HT-29 (cell line): ENCODE measurements around the gene MAPKBP1. TPM values are rescaled to one million over a fixed set of nuclear protein-coding genes. Genes with fewer than 3 reads are reported as not detected.

Experiments
- DNase-seq: peaks from one replicate; pipeline ENCODE4 v3.0.0-alpha.2; 2015; ENCODE audit warnings: low spot score
- total RNA-seq: library from RNA; depleted of rRNA; stranded (reverse); fragments of >200 nt; shearing (Covaris generic); gene quantifications from 2 replicates; pipeline ENCODE4 v1.2.3, GENCODE V29; 2014

The MAPKBP1 gene
- total RNA-seq, 1 experiment from 2014 or later = 15.4 TPM

DNA sequence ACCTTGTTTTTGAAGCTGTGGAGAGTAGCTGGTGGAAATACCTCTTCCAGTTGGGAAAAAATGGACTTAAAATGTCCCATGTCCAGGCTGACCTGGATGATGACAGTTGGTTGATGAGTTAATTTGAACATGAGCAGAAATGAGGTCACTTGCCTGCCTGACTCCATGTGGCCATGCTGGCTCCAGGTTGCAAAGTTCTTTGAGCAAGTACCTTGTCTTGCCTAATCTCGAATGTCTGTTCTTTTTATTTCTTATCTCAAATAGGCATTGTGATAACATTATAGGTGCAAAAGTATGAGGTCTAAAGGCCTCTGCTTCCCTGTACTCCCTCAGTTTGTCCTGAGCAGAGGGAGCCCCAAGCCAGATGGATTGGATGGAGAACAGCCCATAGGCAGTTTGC lies 9.0 kb downstream of the MAPKBP1 start:
- no peak for DNase-seq

DNA sequence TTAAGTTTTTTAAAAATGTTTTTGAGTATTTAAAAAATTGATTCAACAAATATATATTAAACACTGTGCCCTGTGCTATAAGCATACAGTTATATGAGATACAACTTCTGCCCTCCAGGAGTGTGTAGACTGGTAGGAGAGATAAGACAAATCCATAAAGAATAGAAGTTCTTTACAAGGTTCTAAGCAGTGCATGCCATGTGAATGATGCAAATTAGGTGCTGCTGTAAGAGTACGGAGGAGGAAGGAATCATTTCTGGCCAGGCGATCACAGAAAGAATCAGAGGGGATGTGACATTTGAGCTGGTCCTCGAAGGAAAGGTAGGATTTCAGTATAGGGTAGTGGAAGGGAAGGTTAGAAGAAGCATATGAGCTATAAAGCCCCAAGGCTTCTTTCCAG lies 14.0 kb downstream of the MAPKBP1 start:
- DNase-seq = no peak

GRCh38 chr15:41789236-41789635 lies 15.0 kb downstream of the MAPKBP1 start:
- no peak for DNase-seq

DNA sequence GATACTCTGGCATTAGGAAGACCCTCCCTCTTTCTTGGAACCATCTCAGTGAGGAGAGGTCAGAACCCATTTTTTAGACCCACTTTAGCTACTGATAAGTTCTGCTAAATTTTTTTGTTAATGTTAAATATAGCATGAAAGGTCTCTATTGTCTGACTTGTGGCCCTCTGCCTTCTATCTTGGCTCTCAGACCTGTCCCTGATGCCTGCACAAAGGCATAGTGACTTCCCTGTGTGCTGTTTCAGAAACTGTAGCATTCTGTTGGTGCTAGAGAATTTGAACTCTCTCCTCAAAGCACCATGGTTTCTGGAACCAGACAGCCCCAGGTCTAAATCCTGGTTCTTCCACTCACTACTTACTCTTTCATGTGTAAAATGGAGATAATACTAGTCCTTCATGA lies 15.4 kb downstream of the MAPKBP1 start:
- no peak for DNase-seq

GRCh38 chr15:41790169-41790568 lies 15.9 kb downstream of the MAPKBP1 start:
- DNase-seq = no peak

DNA sequence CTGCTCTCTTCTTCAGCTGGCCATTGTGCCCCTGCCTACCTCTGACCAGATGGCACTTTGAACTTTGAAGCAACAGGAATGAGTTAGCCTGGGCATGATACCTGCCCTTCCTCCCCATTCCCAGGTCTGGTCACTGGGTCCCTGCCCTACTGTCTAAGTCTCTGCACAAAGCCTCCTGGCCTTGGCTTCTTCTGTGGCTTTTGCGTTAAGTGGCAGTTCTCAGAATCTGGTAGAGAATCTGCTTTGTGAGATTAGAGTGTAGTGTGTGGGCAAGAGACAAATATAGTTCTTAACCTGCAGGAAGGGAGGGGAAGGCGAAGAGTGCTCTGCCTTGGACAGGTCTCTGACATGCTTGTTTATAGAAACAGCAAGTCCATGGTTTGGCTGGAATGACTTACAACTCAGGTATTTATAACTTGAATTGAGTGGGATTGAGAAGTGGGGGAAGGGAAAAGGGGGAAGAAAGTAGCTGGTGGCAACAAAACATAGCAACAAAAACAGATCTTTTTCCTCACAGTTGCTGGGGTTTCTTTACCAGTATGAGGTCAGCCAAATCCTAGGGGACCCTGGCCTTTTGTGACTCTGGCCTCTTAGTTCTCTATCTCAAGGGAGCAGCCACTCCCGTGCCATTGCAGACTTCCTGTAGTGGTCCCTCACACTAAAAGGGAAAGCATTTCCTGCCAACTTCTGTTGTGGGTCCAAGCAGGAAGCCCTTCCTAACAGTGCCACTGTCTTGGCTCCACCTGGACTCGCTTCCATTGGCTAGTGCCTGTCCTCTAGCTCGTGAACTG lies 16.7 kb downstream of the MAPKBP1 start:
- DNase-seq = peak; percentile 49

DNA sequence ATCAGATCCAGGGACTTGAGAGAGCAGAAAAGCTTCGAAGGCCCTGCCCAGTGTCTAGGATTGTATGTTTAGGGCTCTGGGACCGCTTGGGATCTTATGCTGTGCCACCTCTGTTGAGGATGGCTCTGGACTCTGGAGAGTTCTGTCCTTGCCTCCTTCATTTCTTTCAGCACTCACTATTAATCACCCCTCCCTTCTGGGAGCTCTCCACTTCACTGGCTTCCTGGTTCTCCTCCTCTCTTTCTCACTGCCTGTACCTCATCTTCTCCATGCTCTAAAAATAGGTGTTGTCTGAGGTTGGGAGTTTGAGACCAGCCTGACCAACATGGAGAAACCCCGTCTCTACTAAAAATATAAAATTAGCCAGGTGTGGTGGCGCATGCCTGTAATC lies 17.3 kb downstream of the MAPKBP1 start:
- no peak for DNase-seq

DNA sequence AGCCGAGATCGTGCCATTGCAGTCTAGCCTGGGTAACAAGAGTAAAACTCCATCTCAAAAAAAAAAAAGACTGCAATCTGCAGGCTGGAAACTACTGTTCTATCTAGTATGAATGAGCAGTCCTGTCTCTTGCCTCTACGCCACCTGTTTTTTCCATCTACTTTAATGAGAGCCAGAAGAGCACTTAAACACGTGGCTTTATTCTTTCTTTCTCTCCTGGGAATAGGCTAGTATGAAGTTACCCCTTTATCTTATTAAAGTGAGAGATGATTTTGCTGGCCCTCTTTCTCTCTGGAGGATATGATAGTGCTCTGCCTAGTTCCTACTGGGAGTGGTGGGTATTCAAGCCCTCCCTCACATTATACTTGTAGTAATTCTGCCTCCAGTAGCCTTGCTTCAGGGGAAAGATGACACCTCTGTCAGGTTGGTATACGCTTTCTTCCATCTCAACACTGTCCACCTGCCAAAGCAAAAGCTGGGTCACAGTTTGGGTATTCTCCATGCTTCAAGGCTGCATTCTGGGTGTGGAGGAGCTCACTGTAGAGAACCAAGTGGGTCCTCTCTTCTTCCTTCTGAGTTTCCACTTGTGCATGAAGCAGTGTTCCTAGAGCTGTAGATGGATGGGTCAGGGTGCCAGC lies 17.8 kb downstream of the MAPKBP1 start:
- no peak for DNase-seq

GRCh38 chr15:41794081-41794480 lies 19.8 kb downstream of the MAPKBP1 start:
- no peak for DNase-seq

- no peak for DNase-seq
Observed at GRCh38 chr15:41795996-41796856, 21.9 kb downstream of the MAPKBP1 start.

DNA sequence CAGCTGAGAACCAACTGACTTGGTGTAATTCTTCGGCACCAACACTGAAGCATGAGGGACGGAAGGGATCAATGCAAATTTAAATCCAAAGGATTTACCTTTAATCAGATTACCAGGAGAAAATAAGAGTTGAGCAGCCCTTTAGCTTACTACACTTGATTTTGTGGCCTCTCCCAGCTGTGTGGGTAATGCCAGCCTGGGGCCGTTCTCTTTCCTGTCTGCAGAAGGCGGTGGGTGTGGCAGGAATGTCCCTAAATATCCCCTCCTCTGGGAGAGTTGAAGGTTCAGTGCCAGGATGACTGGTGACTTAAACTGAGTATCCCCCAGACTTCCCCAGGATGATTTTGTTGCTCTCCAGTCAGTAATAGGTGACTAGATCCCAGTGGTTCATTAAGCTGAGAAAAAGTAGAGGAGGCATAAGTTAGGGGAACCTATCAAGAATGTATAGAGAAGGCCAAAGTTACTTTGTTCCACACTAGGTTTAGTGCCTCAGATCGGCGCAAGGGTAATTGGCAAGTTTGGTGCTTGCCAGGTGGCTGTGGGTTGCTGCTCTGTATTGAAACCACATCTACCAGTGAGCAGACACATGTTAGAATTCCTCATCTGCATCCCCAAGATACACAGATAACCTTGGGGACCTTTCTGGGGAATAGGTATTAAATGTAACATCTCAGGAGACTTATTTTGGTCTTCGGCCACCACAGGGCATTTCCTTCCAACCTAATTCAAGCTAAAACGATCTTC lies 23.1 kb downstream of the MAPKBP1 start:
- no peak for DNase-seq

GRCh38 chr15:41798607-41799487 lies 24.6 kb downstream of the MAPKBP1 start:
- no peak for DNase-seq

- no peak for DNase-seq
Observed at GRCh38 chr15:41799488-41799805, 25.2 kb downstream of the MAPKBP1 start.

- DNase-seq = no peak
Observed at GRCh38 chr15:41801185-41801584, 26.9 kb downstream of the MAPKBP1 start.

- no peak for DNase-seq
Observed at GRCh38 chr15:41801850-41802455, 27.7 kb downstream of the MAPKBP1 start.

GRCh38 chr15:41804361-41804760 lies 30.1 kb downstream of the MAPKBP1 start:
- DNase-seq = no peak

DNA sequence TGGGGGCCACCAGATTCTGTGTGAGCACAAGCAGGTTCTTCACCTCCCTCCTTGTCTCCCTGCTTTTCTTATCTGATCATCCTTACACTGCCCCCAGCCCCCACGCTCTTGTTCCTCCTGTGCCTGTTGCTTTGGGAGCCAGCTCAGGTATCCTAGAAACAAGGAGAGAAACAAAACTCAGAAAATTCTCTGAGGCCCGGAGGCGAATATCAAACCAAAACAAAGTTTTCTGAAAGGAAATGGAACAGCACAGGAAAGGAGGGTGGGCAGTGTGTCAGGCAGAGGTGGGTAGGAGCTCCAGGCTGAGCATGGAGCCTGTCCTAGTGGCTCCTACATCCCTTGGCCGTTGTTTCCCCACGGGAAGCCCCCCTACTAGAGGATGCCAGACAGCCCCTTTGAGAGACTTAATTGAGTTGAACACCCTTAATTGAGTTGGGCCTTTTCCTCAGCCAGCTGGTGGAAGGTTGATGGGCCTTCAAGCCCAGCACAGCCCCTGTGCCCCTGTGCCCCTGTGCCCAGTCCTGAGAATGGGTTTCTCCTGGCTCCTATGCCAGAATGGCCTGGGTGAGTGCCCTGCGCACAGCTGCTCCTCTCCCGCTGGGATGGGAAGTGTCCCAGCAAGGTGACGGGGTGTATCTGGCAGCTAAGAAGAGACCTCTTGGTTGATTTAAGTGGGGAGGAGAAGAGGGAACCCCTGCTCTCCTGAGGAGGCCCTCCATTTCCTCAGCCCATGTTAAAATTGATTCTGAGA lies 30.8 kb downstream of the MAPKBP1 start:
- DNase-seq = no peak

- no peak for DNase-seq
Observed at GRCh38 chr15:41805711-41806110, 31.4 kb downstream of the MAPKBP1 start.
